HFFc6 (cell line): ENCODE results near the gene ARHGEF6. TPM values are rescaled to one million over a fixed set of nuclear protein-coding genes. Genes with fewer than 3 reads are reported as not detected.

ENCODE experiments used
- DNase-seq: peaks from one replicate; pipeline ENCODE4 v3.0.0-alpha.2; 2018
- H3K27ac Mint-ChIP-seq: 2 replicates; pipeline ENCODE4 v1.8.0; 2020; ENCODE audit warnings: mild to moderate bottlenecking, mixed read lengths
- H3K27me3 Mint-ChIP-seq: 2 replicates; pipeline ENCODE4 v1.8.0; 2021; ENCODE audit warnings: mild to moderate bottlenecking, moderate library complexity, mixed read lengths; ENCODE audit not compliant: insufficient read depth
- H3K36me3 Mint-ChIP-seq: 2 replicates; pipeline ENCODE4 v1.8.0; 2021; ENCODE audit warnings: low read depth, mixed read lengths
- H3K4me1 Mint-ChIP-seq: 2 replicates; pipeline ENCODE4 v1.8.0; 2020; ENCODE audit warnings: low read depth, mixed read lengths
- H3K4me3 Mint-ChIP-seq: 2 replicates; pipeline ENCODE4 v1.8.0; 2020; ENCODE audit warnings: mild to moderate bottlenecking, moderate library complexity, mixed read lengths
- H3K9me3 Mint-ChIP-seq: 2 replicates; pipeline ENCODE4 v1.8.0; 2020; ENCODE audit warnings: mild to moderate bottlenecking, mixed read lengths
- total RNA-seq, 6 experiments: library from RNA; stranded (reverse); fragmentation: NEBNext Ultra II Directional; extraction: Animal tissue kit (Norgen Biotek cat#: 25700); gene quantifications; 2 replicates in 1 of 6; 3 replicates in 5 of 6; pipeline ENCODE4 v1.2.3, GENCODE V29; 2021
- TF ChIP-seq, protein P1 (sequence below): fragments of 200-600 bp; sonication (generic); IDR thresholded peaks from 2 replicates; pipeline ENCODE4 v1.5.0; 2021; ENCODE audit warnings: antibody characterized with exemption, mild to moderate bottlenecking

ARHGEF6 gene
- total RNA-seq, 6 experiments from 2014 or later, result 2.5 to 5.4 (median 4.9) TPM

DNA sequence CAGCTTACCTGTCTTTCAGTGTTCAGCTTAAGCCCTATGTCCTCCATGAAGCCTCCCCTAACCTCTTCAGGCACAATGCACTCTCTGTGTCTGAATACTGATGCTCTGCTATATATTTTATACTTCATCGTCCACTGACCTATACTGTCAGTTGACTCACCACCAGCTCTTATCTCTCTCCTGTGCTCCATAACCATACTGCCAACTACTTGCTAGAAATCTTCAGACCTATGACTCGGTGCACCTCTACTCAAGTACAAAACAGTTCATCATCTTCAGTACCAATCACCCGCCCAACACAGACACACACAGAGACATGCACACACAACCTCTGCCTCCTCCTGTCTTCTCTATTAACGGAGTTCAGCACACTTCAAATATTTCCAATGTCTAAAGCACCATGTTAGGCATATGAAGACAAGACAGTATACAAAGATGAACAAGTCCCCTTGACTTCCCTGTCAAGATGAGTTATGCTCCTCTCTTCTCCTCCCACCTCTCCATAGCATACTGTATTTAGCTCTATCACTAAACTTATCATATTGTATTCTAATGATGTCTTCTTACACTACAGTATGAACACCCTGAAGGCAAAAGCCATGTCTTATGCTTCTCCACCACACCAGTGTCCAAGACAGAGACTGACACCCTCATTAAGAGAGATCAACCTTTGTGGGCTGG lies 42.5 kb downstream of the ARHGEF6 start:
- TF ChIP-seq, protein P1, sequence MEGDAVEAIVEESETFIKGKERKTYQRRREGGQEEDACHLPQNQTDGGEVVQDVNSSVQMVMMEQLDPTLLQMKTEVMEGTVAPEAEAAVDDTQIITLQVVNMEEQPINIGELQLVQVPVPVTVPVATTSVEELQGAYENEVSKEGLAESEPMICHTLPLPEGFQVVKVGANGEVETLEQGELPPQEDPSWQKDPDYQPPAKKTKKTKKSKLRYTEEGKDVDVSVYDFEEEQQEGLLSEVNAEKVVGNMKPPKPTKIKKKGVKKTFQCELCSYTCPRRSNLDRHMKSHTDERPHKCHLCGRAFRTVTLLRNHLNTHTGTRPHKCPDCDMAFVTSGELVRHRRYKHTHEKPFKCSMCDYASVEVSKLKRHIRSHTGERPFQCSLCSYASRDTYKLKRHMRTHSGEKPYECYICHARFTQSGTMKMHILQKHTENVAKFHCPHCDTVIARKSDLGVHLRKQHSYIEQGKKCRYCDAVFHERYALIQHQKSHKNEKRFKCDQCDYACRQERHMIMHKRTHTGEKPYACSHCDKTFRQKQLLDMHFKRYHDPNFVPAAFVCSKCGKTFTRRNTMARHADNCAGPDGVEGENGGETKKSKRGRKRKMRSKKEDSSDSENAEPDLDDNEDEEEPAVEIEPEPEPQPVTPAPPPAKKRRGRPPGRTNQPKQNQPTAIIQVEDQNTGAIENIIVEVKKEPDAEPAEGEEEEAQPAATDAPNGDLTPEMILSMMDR, result no peak
- H3K4me1 Mint-ChIP-seq, result peaks cover 6% of the 10 kb centered on the region
- H3K27ac Mint-ChIP-seq, result no peak overlapping the region
- no peaks in the 10 kb centered on the region for H3K9me3 Mint-ChIP-seq
- no peak overlapping the region for H3K4me3 Mint-ChIP-seq
- H3K27me3 Mint-ChIP-seq, result no peaks in the 10 kb centered on the region
- no peaks in the 10 kb centered on the region for H3K36me3 Mint-ChIP-seq
- DNase-seq, result no peak

DNA sequence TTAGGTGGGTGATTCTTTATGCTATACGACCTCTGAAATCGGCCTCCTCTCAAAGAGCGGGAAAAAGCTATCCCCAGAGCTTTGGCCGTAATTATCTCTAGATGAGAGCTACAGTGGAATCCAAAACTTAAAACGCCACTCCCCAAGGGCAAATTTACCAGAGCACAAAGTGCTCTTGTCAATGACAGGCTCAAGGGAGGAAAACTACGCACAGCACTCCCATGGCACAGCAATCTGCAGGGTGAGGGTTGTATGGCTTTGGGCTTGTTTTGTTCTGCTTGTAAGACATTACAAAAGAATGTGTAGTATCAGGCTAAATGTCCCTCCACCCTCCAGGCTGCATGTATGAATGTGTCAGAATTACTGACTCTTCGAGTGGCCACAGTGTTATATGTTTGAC lies 44.0 kb downstream of the ARHGEF6 start:
- H3K27ac Mint-ChIP-seq, result no peak overlapping the region
- H3K4me1 Mint-ChIP-seq, result peaks cover 6% of the 10 kb centered on the region
- H3K9me3 Mint-ChIP-seq, result no peaks in the 10 kb centered on the region
- no peaks in the 10 kb centered on the region for H3K27me3 Mint-ChIP-seq
- no peak for DNase-seq
- TF ChIP-seq, protein P1, result no peak
- H3K36me3 Mint-ChIP-seq, result no peaks in the 10 kb centered on the region
- no peak overlapping the region for H3K4me3 Mint-ChIP-seq

- Mint-ChIP-seq H3K4me1 (peaks cover 13% of the 10 kb centered on the region), H3K27me3 (no peaks in the 10 kb centered on the region), H3K4me3 (no peak overlapping the region), H3K36me3 (no peaks in the 10 kb centered on the region), H3K27ac (no peak overlapping the region), H3K9me3 (no peaks in the 10 kb centered on the region)
- TF ChIP-seq, protein P1, result no peak
- no peak for DNase-seq
Measured at GRCh38 chrX:136735601-136736000, 45.1 kb downstream of the ARHGEF6 start.

DNA sequence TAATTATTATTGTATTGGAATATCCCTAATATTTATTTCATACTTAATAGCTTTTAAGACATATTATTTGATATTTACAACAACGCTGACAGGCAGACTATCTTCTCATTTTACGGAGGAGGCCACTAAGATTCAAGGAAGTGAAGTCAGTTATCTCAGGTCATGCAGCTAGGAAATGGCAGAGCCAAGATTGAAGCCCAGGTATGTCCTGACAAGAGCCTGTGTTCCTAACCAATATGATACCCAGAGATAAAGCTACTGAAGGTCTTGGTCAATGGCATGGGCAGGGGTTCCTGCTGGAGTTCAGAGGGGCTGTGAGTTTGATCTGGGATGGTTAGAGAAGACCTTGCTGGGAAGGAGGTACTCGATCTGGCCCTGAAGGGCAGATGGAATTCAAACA lies 47.1 kb downstream of the ARHGEF6 start:
- Mint-ChIP-seq H3K27ac (no peak overlapping the region), H3K4me3 (no peak overlapping the region), H3K9me3 (no peaks in the 10 kb centered on the region), H3K4me1 (peaks cover 13% of the 10 kb centered on the region), H3K27me3 (no peaks in the 10 kb centered on the region), H3K36me3 (no peaks in the 10 kb centered on the region)
- TF ChIP-seq, protein P1, result no peak
- no peak for DNase-seq

DNA sequence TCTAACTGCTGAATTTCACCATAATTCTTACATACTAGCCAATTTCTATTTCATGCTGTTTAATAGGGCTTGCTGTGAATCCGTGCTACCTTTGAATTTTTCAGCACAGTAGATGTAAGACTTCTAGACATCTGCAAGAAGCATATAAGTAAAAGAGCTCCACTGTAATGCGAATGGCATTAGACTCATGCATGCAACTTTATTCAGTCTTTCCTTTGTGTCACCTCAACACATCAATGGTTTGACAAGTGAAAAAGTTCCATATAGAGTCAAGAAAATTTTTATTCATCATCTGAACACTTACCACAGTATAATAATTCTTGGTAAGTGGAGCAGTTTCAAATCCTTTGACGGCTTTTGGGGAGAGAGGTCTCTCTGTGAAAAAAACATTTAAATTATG lies 48.9 kb downstream of the ARHGEF6 start:
- Mint-ChIP-seq H3K36me3 (no peaks in the 10 kb centered on the region), H3K4me3 (no peak overlapping the region), H3K4me1 (peaks cover 13% of the 10 kb centered on the region), H3K27ac (no peak overlapping the region), H3K9me3 (no peaks in the 10 kb centered on the region), H3K27me3 (no peaks in the 10 kb centered on the region)
- TF ChIP-seq, protein P1, result no peak
- DNase-seq, result no peak
